ENCODE data around the gene SLCO1B3.
"Not testable (repeated sequence)": the region's sequence is repeated elsewhere in the genome, so short reads cannot be mapped to it uniquely, and the experiment has no call there.

The SLCO1B3 gene

GRCh38 chr12:20810487-20810886 lies at the start of gene SLCO1B3:
SLCO1B3 (plus strand) TSS chr12:20810705; CDS start chr12:20815739, 5,034 bp downstream.
- no peak for DNase-seq (ENCODE audit: low read depth)
- no peak for TF ChIP-seq CTCF (IDR thresholded peaks at IDR 0.05; ENCODE audit: low read depth, low read length, missing control alignments)
- no peak within 1 kb of the TSS for H3K4me3 ChIP-seq (ENCODE audit: low read depth, low read length)

- no peak for TF ChIP-seq CTCF (IDR thresholded peaks at IDR 0.05; ENCODE audit: low read depth, low read length, missing control alignments)
- no peak overlapping the region for H3K4me3 ChIP-seq (ENCODE audit: low read depth, low read length)
- DNase-seq (ENCODE audit: low read depth) = no peak
Measured at GRCh38 chr12:20777420-20777819, 33.1 kb upstream of the SLCO1B3 start.

GRCh38 chr12:20778969-20779368 lies 31.5 kb upstream of the SLCO1B3 start:
- DNase-seq (ENCODE audit: low read depth) = no peak
- H3K4me3 ChIP-seq (ENCODE audit: low read depth, low read length) = no peak overlapping the region
- TF ChIP-seq CTCF (IDR thresholded peaks at IDR 0.05; ENCODE audit: low read depth, low read length, missing control alignments) = no peak

- H3K4me3 ChIP-seq (ENCODE audit: low read depth, low read length); DNase-seq (ENCODE audit: low read depth): not testable (repeated sequence)
Measured at GRCh38 chr12:20779971-20780370, 30.5 kb upstream of the SLCO1B3 start.

GRCh38 chr12:20783796-20784357 lies 26.6 kb upstream of the SLCO1B3 start:
- not testable (repeated sequence) for H3K4me3 ChIP-seq (ENCODE audit: low read depth, low read length); DNase-seq (ENCODE audit: low read depth)

- DNase-seq (ENCODE audit: low read depth) = no peak
- no peak for TF ChIP-seq CTCF (IDR thresholded peaks at IDR 0.05; ENCODE audit: low read depth, low read length, missing control alignments)
- no peak overlapping the region for H3K4me3 ChIP-seq (ENCODE audit: low read depth, low read length)
Measured at GRCh38 chr12:20792971-20793370, 17.5 kb upstream of the SLCO1B3 start.

GRCh38 chr12:20798554-20798953 lies 12.0 kb upstream of the SLCO1B3 start:
- no peak overlapping the region for H3K4me3 ChIP-seq (ENCODE audit: low read depth, low read length)
- no peak for TF ChIP-seq CTCF (IDR thresholded peaks at IDR 0.05; ENCODE audit: low read depth, low read length, missing control alignments)
- DNase-seq (ENCODE audit: low read depth) = no peak

- H3K4me3 ChIP-seq (ENCODE audit: low read depth, low read length) = no peak overlapping the region
- TF ChIP-seq CTCF (IDR thresholded peaks at IDR 0.05; ENCODE audit: low read depth, low read length, missing control alignments) = no peak
- no peak for DNase-seq (ENCODE audit: low read depth)
Measured at GRCh38 chr12:20800160-20800559, 10.3 kb upstream of the SLCO1B3 start.
